SKM-1 (cell line): ENCODE results near the gene SCN4B.

Experiments
- DNase-seq: peaks from one replicate; lab custom pipeline; 2025; ENCODE audit not compliant: unreplicated experiment; lab: John Stamatoyannopoulos, UW

Gene SCN4B

GRCh38 chr11:118102721-118103261 lies 49.8 kb downstream of the SCN4B start:
- peak; percentile 24 for DNase-seq

GRCh38 chr11:118100691-118101232 lies 51.9 kb downstream of the SCN4B start:
- DNase-seq: no peak

DNA sequence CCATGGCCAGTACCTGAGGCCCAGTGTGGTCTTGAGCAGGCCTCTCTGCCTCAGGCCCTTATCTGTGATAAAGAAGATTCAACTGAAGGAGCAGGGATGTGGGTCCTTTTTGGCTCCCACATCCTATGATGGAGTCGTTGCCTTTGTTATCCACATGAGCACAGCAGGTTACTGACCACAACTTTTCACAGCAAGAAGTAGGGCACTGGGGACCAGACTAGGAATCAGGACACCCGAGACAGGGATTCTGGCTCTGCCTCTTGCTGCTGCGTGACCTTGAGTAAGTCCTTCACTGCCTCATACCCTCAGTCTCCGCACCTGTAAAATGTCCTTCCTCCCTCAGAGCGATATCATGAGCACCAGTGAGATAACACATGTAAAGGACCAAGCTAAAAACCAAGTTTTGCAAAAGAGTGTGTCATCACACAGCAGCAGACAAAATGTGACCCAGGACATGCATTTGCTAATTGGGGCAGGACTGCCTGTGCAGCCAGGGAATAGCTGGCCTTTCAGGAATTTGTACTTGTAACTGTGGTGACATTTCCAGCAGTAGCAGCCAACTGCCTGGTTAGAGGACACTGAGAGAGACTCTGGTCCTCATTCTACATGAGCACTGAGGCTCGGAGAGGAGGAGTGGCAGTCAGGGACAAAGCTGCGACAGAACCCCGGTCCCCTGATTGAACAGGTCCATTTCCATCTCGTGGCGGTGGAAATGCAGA lies 52.6 kb downstream of the SCN4B start:
- DNase-seq: no peak

GRCh38 chr11:118098996-118099837 lies 53.4 kb downstream of the SCN4B start:
- no peak for DNase-seq

GRCh38 chr11:118095967-118096367 lies 56.7 kb downstream of the SCN4B start:
- no peak for DNase-seq

GRCh38 chr11:118095493-118095892 lies 57.1 kb downstream of the SCN4B start:
- no peak for DNase-seq

- DNase-seq: no peak
Observed at GRCh38 chr11:118092907-118093571, 59.6 kb downstream of the SCN4B start.

- no peak for DNase-seq
Observed at GRCh38 chr11:118091690-118092089, 60.9 kb downstream of the SCN4B start.

DNA sequence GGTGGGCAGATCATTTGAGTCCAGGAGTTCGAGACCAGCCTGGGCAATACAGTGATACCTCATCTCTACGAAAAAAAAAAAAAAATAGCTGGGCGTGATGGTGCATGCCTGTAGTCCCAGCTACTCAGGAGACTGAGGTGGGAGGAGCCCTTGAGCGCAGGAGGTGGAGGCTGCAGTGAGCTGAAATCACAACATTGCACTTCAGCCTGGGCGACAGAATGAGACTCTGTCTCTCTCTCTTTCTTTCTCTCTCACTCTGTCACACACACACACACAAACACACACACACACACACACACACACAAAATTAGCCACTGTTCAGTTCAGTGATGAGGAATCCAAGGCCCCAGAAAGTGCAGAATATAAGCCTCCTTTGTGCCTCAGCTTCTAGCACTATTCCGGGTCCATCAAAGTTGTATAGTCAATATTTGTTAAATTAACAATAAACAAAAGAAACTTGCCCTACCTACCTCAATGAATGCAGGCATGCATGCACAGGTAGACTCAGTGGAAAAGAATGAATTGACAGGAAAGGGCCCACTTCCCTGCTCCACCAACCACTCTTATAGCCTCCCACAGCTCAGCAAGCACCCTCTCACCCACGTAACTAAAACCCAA lies 62.0 kb downstream of the SCN4B start:
- DNase-seq: no peak

DNA sequence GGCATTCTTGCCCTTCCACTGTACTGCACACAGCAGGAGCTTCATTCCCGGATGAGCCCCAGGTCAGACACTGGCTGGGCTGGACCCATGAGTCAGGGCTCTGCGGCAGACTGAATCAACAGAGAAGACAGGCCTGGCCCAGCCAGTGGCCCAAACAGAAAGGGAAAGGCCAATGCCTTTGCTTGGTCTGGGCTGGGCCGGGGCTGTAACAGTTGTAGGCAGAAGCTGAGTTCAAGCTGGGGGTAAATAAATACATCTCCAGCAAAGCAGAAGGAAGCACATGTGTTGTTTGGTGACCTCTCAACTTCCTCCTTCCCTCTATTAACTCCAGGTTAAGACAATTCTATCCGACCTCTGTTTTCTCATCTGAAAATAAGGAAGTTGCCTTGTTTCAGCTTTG lies 64.1 kb downstream of the SCN4B start:
- DNase-seq: peak; percentile 98

DNA sequence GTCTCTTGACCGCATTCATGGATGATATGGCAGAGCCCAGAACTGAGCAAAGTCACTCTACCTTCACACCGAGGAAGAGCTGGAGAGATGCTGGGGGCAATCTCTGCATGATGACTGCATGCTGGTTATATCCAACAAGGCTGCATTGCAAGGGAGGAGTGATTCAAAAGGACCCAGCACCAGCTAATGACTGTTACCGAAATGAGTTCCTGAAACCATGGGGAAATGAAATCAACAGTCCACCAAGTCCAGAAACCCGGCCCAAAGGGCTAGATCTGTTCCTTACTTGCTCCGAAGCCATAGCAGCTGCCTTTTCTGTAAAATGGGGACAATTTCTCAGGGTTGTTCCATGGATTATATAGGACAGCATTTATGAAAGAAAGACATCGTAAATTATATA lies 64.7 kb downstream of the SCN4B start:
- no peak for DNase-seq

- DNase-seq: no peak
Observed at GRCh38 chr11:118086913-118087768, 65.5 kb downstream of the SCN4B start, which contains the start of gene SMIM35. SMIM35 (minus strand) TSS chr11:118086963; CDS start chr11:118086757, 206 bp downstream.

DNA sequence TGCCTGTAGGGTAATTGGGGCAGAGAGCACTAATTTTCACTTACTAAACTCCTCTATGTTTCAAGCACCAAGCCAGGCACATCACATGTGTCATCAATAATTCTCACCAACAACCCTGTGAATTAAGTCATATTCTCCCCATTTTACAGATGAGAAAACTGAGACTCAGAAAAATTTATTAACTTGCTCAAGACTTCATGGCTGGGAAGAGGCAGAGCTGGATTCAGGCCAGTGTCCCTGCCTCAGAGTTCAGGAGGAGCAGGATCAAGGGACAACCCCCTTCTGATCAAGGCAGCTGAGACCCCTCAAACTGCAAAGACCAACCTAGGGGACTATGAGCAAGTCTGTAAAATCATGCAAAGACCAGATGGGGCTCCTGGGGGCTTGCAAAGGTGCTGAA lies 68.0 kb downstream of the SCN4B start:
- DNase-seq: no peak

DNA sequence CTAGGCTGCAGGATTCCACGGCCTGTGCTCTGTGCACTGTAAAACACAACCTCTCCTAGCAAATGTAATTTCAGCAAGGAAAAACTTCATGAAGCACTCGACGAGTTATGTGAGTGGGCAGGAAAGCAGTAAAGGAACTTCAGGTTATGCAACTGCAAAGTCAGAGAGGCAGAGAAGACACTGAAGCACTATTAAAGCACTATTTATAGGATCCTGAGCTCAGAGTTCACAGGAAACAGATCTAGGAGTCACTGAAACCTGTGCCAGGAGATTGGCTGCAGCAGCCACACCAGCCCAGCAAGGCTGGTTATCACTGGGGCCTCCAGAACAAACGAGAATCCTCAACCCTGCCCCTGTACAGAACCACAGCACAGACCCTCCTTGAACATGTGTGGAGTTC lies 68.4 kb downstream of the SCN4B start:
- DNase-seq: peak; percentile 95
